ENCODE results near the gene NLN. TPM values are rescaled to one million over a fixed set of nuclear protein-coding genes. Genes with fewer than 3 reads are reported as not detected.

The NLN gene
- total RNA-seq, 1 donor from 2014 or later, result 45.8 TPM

DNA sequence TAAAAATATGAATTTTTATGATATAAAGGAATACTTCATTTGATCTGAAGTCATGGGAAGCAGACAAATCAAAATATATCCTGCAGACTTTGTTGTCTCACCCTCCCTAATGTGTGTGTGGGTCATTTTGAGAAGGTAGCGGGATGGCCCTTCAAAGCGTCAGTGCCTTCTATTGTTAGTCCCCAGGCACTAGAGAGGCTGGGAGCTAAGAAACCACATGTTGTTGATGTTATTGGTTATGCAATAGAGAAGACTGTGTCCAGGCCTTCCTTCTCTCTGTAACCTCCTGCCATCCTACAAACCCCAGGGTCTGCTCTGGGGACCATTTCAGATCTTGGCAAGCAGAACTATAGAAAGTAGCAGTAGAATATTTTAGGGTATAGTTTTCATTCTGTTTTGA is 94.7 kb downstream of the NLN start:
- Mint-ChIP-seq H3K27me3 (ENCODE audit: unreplicated experiment) (peaks cover 3% of the 10 kb centered on the region), H3K4me3 (ENCODE audit: unreplicated experiment) (no peak overlapping the region), H3K4me1 (ENCODE audit: unreplicated experiment) (peaks cover 8% of the 10 kb centered on the region), H3K9me3 (ENCODE audit: unreplicated experiment) (no peaks in the 10 kb centered on the region), H3K27ac (ENCODE audit: unreplicated experiment) (no peak overlapping the region), H3K36me3 (ENCODE audit: low read depth, unreplicated experiment) (peaks cover 22% of the 10 kb centered on the region)
- TF ChIP-seq, protein P1, sequence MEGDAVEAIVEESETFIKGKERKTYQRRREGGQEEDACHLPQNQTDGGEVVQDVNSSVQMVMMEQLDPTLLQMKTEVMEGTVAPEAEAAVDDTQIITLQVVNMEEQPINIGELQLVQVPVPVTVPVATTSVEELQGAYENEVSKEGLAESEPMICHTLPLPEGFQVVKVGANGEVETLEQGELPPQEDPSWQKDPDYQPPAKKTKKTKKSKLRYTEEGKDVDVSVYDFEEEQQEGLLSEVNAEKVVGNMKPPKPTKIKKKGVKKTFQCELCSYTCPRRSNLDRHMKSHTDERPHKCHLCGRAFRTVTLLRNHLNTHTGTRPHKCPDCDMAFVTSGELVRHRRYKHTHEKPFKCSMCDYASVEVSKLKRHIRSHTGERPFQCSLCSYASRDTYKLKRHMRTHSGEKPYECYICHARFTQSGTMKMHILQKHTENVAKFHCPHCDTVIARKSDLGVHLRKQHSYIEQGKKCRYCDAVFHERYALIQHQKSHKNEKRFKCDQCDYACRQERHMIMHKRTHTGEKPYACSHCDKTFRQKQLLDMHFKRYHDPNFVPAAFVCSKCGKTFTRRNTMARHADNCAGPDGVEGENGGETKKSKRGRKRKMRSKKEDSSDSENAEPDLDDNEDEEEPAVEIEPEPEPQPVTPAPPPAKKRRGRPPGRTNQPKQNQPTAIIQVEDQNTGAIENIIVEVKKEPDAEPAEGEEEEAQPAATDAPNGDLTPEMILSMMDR (IDR thresholded peaks at IDR 0.05; ENCODE audit: unreplicated experiment), result no peak
- no peak for DNase-seq (ENCODE audit: low spot score)

DNA sequence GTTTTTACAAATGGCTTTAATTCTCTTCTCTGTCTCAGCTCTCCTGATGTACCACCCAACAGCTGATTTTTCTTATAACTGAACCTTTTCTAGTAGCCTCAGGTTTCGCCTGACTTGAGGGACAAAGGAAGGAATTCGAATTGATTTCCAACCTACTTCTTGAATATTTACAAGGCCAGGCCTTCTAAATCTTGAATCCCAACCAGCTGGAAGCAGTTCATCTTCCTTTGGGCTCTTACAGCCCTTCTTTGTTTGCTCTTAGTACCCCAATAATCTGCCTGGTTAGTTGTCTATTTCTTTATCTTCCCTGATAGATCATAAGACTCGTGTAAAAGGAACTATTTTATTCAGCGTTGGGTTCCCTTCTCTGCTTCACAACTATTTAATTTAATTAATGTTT is 95.9 kb downstream of the NLN start:
- peaks cover 17% of the 10 kb centered on the region for H3K36me3 Mint-ChIP-seq (ENCODE audit: low read depth, unreplicated experiment)
- peaks cover 8% of the 10 kb centered on the region for H3K4me1 Mint-ChIP-seq (ENCODE audit: unreplicated experiment)
- TF ChIP-seq, protein P1 (IDR thresholded peaks at IDR 0.05; ENCODE audit: unreplicated experiment), result no peak
- H3K4me3 Mint-ChIP-seq (ENCODE audit: unreplicated experiment), result no peak overlapping the region
- peaks cover 3% of the 10 kb centered on the region for H3K27me3 Mint-ChIP-seq (ENCODE audit: unreplicated experiment)
- no peak for DNase-seq (ENCODE audit: low spot score)
- no peak overlapping the region for H3K27ac Mint-ChIP-seq (ENCODE audit: unreplicated experiment)
- no peaks in the 10 kb centered on the region for H3K9me3 Mint-ChIP-seq (ENCODE audit: unreplicated experiment)

DNA sequence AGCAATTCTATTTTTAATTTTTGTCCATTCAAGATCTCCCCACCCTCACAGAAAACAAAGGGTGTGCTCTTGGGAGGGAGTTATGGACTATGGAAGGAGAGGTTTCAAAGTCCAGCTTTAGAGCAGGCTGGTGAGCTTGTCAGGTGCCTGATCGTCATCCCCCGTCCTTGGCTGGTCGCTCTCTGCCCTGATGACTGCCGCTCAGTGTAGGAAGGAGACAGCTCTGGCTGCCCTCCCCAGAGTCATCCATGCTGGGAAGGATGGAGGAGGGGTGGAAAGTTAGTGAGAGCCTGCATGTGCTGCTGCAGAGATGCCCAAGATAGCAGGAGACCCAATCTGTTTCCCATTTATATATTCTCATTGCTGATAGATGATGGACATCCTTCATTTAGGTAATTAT is 96.6 kb downstream of the NLN start:
- Mint-ChIP-seq H3K4me3 (ENCODE audit: unreplicated experiment) (no peak overlapping the region), H3K4me1 (ENCODE audit: unreplicated experiment) (peaks cover 9% of the 10 kb centered on the region), H3K27ac (ENCODE audit: unreplicated experiment) (no peak overlapping the region), H3K9me3 (ENCODE audit: unreplicated experiment) (no peaks in the 10 kb centered on the region), H3K36me3 (ENCODE audit: low read depth, unreplicated experiment) (peaks cover 12% of the 10 kb centered on the region), H3K27me3 (ENCODE audit: unreplicated experiment) (peaks cover 3% of the 10 kb centered on the region)
- no peak for DNase-seq (ENCODE audit: low spot score)
- TF ChIP-seq, protein P1 (IDR thresholded peaks at IDR 0.05; ENCODE audit: unreplicated experiment), result no peak

DNA sequence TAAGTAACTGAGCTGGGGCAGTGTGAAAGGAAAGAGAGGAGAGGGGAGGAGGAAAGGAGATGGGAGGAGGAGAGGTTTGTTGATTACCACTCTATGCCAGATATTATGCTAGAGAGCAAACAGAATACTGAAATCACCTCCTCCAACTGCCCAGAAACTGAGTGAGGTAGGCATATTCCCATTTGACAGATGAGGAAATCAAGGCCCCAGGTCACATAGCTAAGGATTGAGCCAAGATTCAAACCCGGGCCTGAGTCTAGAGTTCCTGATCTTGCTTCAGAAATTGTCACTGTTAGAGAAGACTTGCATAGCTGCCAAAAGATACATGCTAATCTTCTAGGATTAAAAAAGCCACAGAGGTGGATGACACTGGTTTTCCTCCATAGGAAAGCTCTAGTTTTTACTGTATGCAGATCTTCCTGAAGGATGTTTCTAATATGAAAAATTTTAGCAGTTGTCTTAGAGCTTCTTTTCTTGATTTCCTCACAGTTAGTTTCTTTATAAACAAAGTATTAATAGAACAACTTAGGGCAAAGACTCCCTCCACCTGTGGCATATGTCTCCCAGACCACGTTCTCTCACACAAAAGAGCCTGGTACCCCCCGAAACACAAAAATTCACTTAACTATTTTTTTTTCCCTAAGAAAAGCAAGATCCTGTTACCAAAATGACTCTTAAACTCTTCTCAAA is 97.4 kb downstream of the NLN start:
- no peak overlapping the region for H3K27ac Mint-ChIP-seq (ENCODE audit: unreplicated experiment)
- H3K4me1 Mint-ChIP-seq (ENCODE audit: unreplicated experiment), result peaks cover 14% of the 10 kb centered on the region
- no peaks in the 10 kb centered on the region for H3K27me3 Mint-ChIP-seq (ENCODE audit: unreplicated experiment)
- peaks cover 10% of the 10 kb centered on the region for H3K36me3 Mint-ChIP-seq (ENCODE audit: low read depth, unreplicated experiment)
- no peak for DNase-seq (ENCODE audit: low spot score)
- TF ChIP-seq, protein P1 (IDR thresholded peaks at IDR 0.05; ENCODE audit: unreplicated experiment), result no peak
- no peak overlapping the region for H3K4me3 Mint-ChIP-seq (ENCODE audit: unreplicated experiment)
- H3K9me3 Mint-ChIP-seq (ENCODE audit: unreplicated experiment), result no peaks in the 10 kb centered on the region

GRCh38 chr5:65819905-65820240 is 97.9 kb downstream of the NLN start:
- TF ChIP-seq, protein P1 (IDR thresholded peaks at IDR 0.05; ENCODE audit: unreplicated experiment), result no peak
- Mint-ChIP-seq H3K36me3 (ENCODE audit: low read depth, unreplicated experiment) (peaks cover 11% of the 10 kb centered on the region), H3K9me3 (ENCODE audit: unreplicated experiment) (no peaks in the 10 kb centered on the region), H3K27me3 (ENCODE audit: unreplicated experiment) (no peaks in the 10 kb centered on the region), H3K27ac (ENCODE audit: unreplicated experiment) (no peak overlapping the region), H3K4me3 (ENCODE audit: unreplicated experiment) (no peak overlapping the region), H3K4me1 (ENCODE audit: unreplicated experiment) (peaks cover 14% of the 10 kb centered on the region)
- no peak for DNase-seq (ENCODE audit: low spot score)

Measured in endothelial cell (in vitro differentiated cells).